SK-N-MC (cell line): ENCODE measurements around the gene MST1.
"Not testable (repeated sequence)": the region's sequence is repeated elsewhere in the genome, so short reads cannot be mapped to it uniquely, and the experiment has no call there.

Source experiments
- EZH2 ChIP-seq: fragments of 200-600 bp; sonication (generic); IDR thresholded peaks from one replicate; pipeline ENCODE4 v1.6.1; 2017; ENCODE audit warnings: antibody characterized with exemption
- FOXP2 ChIP-seq: optimal IDR thresholded peaks from 2 replicates; pipeline ENCODE3; 2011; ENCODE audit warnings: mild to moderate bottlenecking, moderate library complexity; ENCODE audit not compliant: insufficient read depth; ENCODE audit errors: extremely low read length, control extremely low read depth
- POLR2AphosphoS5 ChIP-seq: IDR thresholded peaks from 2 replicates; pipeline ENCODE4 v1.6.1; 2012; ENCODE audit warnings: mild to moderate bottlenecking, low read depth, low read length, borderline replicate concordance

- not testable (repeated sequence) for TF ChIP-seq POLR2AphosphoS5, EZH2, FOXP2
Observed at GRCh38 chr3:49684453-49684852, 4.8 kb downstream of the MST1 start.
